ENCODE measurements around the gene CHMP4B.

CHMP4B gene

DNA sequence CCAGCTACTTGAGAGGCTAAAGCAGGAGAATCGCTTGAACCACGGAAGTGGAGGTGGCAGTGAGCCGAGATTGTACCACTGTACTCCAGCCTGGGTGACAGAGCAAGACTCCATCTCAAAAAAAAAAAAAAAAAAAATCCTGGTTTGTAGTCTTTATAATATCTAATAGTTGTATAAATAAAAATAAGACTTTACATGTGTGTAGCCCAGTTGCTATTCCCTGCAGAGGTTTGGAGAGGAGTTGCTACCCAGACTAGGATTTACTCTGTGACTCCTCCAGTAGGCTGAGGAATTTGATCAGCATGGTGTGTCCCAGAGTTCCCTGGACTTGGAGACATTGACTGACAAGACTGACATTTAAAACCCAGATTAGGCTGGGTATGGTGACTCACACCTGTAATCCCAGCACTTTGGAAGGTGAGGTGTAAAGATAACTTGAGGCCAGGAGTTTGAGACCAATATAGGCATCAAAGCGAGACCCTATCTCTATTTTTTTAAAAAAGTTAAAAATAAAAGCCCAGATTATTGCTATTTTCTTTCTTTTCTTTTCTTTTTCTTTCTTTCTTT, 10.2 kb downstream of the CHMP4B start:
- no peak overlapping the region for H3K27ac ChIP-seq
- no peak for TF ChIP-seq ZFX (IDR thresholded peaks at IDR 0.05)
- TF ChIP-seq CTCF (conservative IDR thresholded peaks at IDR 0.05): no peak

- H3K27ac ChIP-seq: no peak overlapping the region
- no peak for TF ChIP-seq CTCF (conservative IDR thresholded peaks at IDR 0.05)
- no peak for TF ChIP-seq ZFX (IDR thresholded peaks at IDR 0.05)
Measured at GRCh38 chr20:33822423-33822822, 11.3 kb downstream of the CHMP4B start.

DNA sequence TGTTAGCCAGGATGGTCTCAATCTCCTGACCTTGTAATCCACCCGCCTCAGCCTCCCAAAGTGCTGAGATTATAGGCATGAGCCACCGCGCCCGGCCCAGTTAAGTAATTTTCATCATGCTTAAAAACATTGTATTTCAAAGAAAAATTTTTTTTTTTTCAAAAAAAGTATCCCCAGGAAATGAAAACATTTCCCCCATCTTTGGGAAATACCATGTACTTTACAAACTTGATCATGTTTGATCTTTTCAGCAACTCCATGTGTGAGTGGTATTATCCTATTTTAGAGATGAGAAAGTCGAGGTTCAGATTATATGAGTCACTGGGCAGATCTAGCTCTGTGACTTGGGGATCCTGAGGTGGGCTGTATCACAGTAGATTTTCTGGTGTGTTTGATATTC, 11.8 kb downstream of the CHMP4B start:
- H3K27ac ChIP-seq: no peak overlapping the region
- TF ChIP-seq ZFX (IDR thresholded peaks at IDR 0.05) (no peak), CTCF (conservative IDR thresholded peaks at IDR 0.05) (no peak)

DNA sequence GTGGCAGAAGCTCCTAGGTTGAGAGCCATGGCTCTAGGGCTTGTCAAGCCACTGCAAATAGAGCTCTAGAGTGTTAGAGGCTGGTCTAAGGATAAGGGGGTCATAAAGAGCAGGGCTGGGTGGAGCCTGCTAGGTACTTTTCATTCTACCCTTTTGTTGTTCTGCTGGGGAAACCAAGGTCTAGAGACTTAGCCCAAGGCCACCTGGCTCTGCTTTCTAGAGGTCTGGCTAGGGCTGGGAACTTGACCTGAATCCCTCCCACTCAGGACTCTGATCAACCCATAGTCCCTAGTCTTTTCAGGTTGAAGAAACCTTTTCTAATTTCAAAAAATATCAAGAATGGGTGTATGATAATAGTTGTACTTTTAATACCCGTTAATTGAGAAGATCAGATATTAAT, 13.7 kb downstream of the CHMP4B start:
- H3K27ac ChIP-seq: no peak overlapping the region
- no peak for TF ChIP-seq ZFX (IDR thresholded peaks at IDR 0.05)

GRCh38 chr20:33825340-33826269, 14.5 kb downstream of the CHMP4B start:
- no peak for TF ChIP-seq CTCF (conservative IDR thresholded peaks at IDR 0.05)
- TF ChIP-seq ZFX (IDR thresholded peaks at IDR 0.05): no peak
- peak overlapping the region; percentile 69 for H3K27ac ChIP-seq

DNA sequence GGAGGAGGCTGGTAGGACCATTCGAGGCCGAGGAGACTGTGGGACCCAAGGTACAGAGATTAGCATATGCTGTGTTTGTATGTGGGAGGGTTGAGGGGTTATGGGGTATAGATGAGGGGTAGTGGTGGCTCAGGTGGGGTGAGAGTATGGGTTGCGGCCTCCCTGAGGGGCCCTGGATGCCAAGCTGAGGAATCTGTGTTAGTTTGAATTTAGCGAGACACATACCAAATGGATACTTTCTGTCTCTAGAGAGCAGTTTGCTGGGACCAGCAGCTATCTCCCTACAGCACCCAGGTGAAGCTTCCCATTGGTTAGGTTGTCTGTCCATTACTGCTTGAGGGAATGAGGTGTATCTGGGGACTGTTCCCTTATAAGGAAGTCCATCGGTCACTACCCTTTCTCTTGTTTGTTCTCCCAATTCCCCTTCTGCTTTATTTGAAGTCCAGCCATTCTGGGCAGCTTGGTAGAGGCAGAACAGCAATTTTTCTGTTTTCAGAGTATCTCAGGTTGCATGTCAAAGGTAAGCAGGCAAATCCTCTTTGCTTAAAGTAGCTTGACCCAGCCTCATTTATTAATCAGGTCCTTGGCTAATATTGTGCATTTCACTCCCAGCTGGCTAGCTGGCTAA, 15.2 kb downstream of the CHMP4B start:
- peak overlapping the region; percentile 69 for H3K27ac ChIP-seq

DNA sequence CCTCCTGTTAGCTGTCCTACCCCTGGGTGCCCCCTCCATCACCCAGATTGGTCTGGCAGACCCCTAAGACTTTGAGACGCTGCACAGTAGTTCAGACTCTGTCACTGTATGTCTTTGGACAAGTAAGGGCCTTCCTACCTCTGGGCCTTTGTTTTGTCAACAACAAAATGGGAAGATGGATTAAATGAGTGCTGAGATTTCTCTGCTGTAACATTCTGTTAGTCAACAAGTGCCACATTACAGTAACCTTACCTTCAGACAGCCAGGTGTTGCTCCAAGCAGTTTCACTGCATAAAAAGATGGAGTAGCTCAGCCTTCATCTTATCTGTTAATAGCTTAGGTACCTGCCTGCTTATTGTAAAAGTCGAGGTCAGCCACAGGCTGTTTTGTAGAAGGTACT, 16.0 kb downstream of the CHMP4B start:
- TF ChIP-seq ZFX (IDR thresholded peaks at IDR 0.05) (no peak), CTCF (conservative IDR thresholded peaks at IDR 0.05) (no peak)
- H3K27ac ChIP-seq: peak overlapping the region; percentile 69

More for the DNA sequence above, 15.2 kb downstream of the CHMP4B start:
- no peak for TF ChIP-seq ZFX (IDR thresholded peaks at IDR 0.05)
- no peak for TF ChIP-seq CTCF (conservative IDR thresholded peaks at IDR 0.05)
